Neuronal stem cell (in vitro differentiated cells): ENCODE data around the gene ACSS1.

ENCODE experiments used
- DNase-seq: peaks from one replicate; pipeline ENCODE4 v3.0.0-alpha.2; 2013; ENCODE audit warnings: low spot score
- H2AFZ ChIP-seq: one replicate; pipeline ENCODE4 v1.6.1; 2013; ENCODE audit warnings: mild to moderate bottlenecking, low read length, inconsistent platforms
- H2AK5ac ChIP-seq: 2 replicates; pipeline ENCODE4 v1.6.1; 2013; ENCODE audit warnings: low read depth, mild to moderate bottlenecking, inconsistent platforms, low read length, moderate library complexity, mixed read lengths
- H2BK120ac ChIP-seq: 2 replicates; pipeline ENCODE4 v1.6.1; 2013; ENCODE audit warnings: low read depth, mild to moderate bottlenecking, inconsistent platforms, low read length, moderate library complexity, mixed read lengths
- H2BK12ac ChIP-seq: one replicate; pipeline ENCODE4 v1.6.1; 2013; ENCODE audit warnings: low read length, inconsistent platforms
- H2BK15ac ChIP-seq: 2 replicates; pipeline ENCODE4 v1.6.1; 2013; ENCODE audit warnings: mild to moderate bottlenecking, low read length, inconsistent platforms, mixed read lengths
- H2BK5ac ChIP-seq: one replicate; pipeline ENCODE4 v1.6.1; 2013; ENCODE audit warnings: inconsistent platforms, mild to moderate bottlenecking, low read length, moderate library complexity
- H3K14ac ChIP-seq: one replicate; pipeline ENCODE4 v1.6.1; 2013; ENCODE audit warnings: low read length, inconsistent platforms
- H3K18ac ChIP-seq: 2 replicates; pipeline ENCODE4 v1.6.1; 2013; ENCODE audit warnings: low read length, inconsistent platforms
- H3K23ac ChIP-seq: 2 replicates; pipeline ENCODE4 v1.6.1; 2013; ENCODE audit warnings: low read depth, mild to moderate bottlenecking, mixed read lengths, low read length, inconsistent platforms; ENCODE audit not compliant: poor library complexity
- H3K27ac ChIP-seq: replicated peaks from 3 replicates; pipeline ENCODE4 v1.5.1; 2013; ENCODE audit warnings: low read length, inconsistent platforms
- H3K27me3 ChIP-seq, 3 experiments: 2 replicates each; pipeline ENCODE4 v1.6.1; 2013; ENCODE audit warnings: low read length in 3 of 3, mild to moderate bottlenecking in 2 of 3, inconsistent platforms in 1 of 3, low read depth in 1 of 3, mixed read lengths in 1 of 3, moderate library complexity in 1 of 3; ENCODE audit not compliant: control insufficient read depth in 3 of 3, insufficient read depth in 3 of 3
- H3K36me3 ChIP-seq, 2 donors: replicated peaks in 1 of 2; 2 replicates each; pipeline ENCODE4 v1.6.1; 2013; ENCODE audit warnings: low read length in 2 of 2; ENCODE audit not compliant: control insufficient read depth in 2 of 2, insufficient read depth in 2 of 2
- H3K4ac ChIP-seq: 2 replicates; pipeline ENCODE4 v1.6.1; 2013; ENCODE audit warnings: inconsistent platforms, mild to moderate bottlenecking, low read length, moderate library complexity
- H3K4me1 ChIP-seq, 2 donors: 1 replicate in 1 of 2; 2 replicates in 1 of 2; pipeline ENCODE4 v1.6.1; 2013; ENCODE audit warnings: low read length in 2 of 2, low read depth in 1 of 2; ENCODE audit not compliant: control insufficient read depth in 2 of 2, insufficient read depth in 1 of 2
- H3K4me2 ChIP-seq: one replicate; pipeline ENCODE4 v1.6.1; 2013; ENCODE audit warnings: mild to moderate bottlenecking, low read length, inconsistent platforms; ENCODE audit not compliant: insufficient read depth, poor library complexity, severe bottlenecking
- H3K4me3 ChIP-seq, 2 donors: 2 replicates each; pipeline ENCODE4 v1.5.1; 2013; ENCODE audit warnings: low read length in 2 of 2, mild to moderate bottlenecking in 2 of 2, inconsistent platforms in 1 of 2, moderate library complexity in 1 of 2
- H3K79me1 ChIP-seq: one replicate; pipeline ENCODE4 v1.6.1; 2013; ENCODE audit warnings: low read depth, mild to moderate bottlenecking, inconsistent platforms, low read length, moderate library complexity
- H3K9ac ChIP-seq: one replicate; pipeline ENCODE4 v1.6.1; 2013; ENCODE audit warnings: mild to moderate bottlenecking, low read depth, low read length, inconsistent platforms; ENCODE audit not compliant: poor library complexity
- H3K9me3 ChIP-seq, 2 donors: replicated peaks in 1 of 2; 2 replicates each; pipeline versions ENCODE3 to v1.6.1; 2013; ENCODE audit warnings: low read length in 2 of 2, mild to moderate bottlenecking in 2 of 2, inconsistent platforms in 1 of 2, low read depth in 1 of 2, mixed read lengths in 1 of 2, moderate library complexity in 1 of 2; ENCODE audit not compliant: control insufficient read depth in 2 of 2, insufficient read depth in 1 of 2
- H4K8ac ChIP-seq: one replicate; pipeline ENCODE4 v1.6.1; 2013; ENCODE audit warnings: low read depth, mild to moderate bottlenecking, inconsistent platforms, low read length, moderate library complexity
- H4K91ac ChIP-seq: one replicate; pipeline ENCODE4 v1.6.1; 2013; ENCODE audit warnings: low read length, low read depth, mild to moderate bottlenecking, inconsistent platforms; ENCODE audit not compliant: poor library complexity
- WGBS, 2 donors: extraction: QIAGEN DNeasy Blood & Tissue Kit; methylation state at CpG; one replicate each; pipeline ENCODE4 v1.1.7; 2013; ENCODE audit warnings: missing lambda C conversion rate in 2 of 2, mixed read lengths in 1 of 2; ENCODE audit not compliant: insufficient read length in 2 of 2, insufficient replicate concordance in 1 of 2; ENCODE audit errors: extremely low coverage in 2 of 2; 5-methylcytosine and 5-hydroxymethylcytosine counted together

The ACSS1 gene

DNA sequence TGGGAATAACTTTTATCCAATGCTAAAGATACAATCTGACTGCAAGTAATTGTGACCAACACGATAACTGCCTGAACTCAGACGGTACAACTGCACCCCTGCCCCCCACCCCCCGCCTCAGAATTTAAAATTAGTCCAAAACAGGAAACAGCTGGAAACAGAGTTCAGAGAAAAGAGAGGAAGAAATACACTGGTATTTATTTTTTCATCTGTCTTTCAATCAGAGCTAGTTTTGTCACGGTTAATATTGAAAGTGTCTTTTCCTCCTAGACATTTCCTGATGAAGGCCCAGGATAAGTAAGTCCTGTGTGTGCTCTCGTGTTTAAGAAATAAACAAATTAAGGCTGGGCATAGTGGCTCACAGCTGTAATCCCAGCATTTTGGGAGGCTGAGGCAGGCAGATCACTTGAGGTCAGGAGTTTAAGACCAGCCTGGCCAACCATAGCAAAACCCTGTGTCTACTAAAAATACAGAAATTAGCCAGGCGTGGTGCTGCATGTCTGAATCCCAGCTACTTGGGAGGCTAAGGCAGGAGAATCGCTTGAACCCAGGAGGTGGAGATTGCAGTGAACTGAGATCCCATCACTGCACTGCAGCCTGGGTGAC lies 21.5 kb downstream of the ACSS1 start:
- no peaks in the 10 kb centered on the region for H3K36me3 ChIP-seq
- no peak overlapping the region for H2BK12ac ChIP-seq
- no peak overlapping the region for H3K23ac ChIP-seq
- no peak overlapping the region for H2BK5ac ChIP-seq
- WGBS, 2 donors = no CpG with 5 or more reads among the region's 7 CpGs
- no peak overlapping the region for H2AK5ac ChIP-seq
- H3K18ac ChIP-seq = no peak overlapping the region
- no peak overlapping the region for H3K4me3 ChIP-seq
- H3K4me2 ChIP-seq = no peak overlapping the region
- no peak overlapping the region for H4K91ac ChIP-seq
- no peak overlapping the region for H3K9ac ChIP-seq
- no peaks in the 10 kb centered on the region for H3K79me1 ChIP-seq
- DNase-seq = no peak
- H2BK120ac ChIP-seq = no peak overlapping the region
- H3K27ac ChIP-seq = no peak overlapping the region
- no peak overlapping the region for H3K4ac ChIP-seq
- peaks cover 0 to 2% of the 10 kb centered on the region in 2 donors for H3K9me3 ChIP-seq
- no peak overlapping the region for H4K8ac ChIP-seq
- no peak overlapping the region for H2BK15ac ChIP-seq
- peaks cover 11 to 27% of the 10 kb centered on the region in 2 donors for H3K4me1 ChIP-seq
- H3K14ac ChIP-seq = no peak overlapping the region
- peak overlapping the region; percentile 54 for H2AFZ ChIP-seq
- H3K27me3 ChIP-seq = peaks cover 0 to 2% (median 0%) of the 10 kb centered on the region in 3 experiments

DNA sequence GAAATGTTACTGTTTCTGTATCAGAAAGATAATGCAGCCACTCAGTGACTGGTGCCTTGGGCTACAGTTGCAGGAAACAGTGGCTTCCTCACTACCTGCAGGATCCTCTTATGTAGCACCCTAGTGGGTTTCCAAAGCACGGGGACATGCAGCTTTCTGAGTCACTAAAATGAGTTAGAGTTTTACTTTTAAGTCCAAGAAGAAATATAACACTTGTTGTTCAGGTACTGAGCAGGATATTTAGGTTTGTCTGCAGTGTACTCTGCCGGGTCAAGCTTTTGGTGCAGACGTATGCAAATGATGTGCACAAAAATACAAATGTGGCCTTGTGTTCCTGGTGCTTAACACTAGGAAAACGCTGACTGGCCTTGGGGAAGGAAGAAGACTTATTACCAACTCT lies 22.0 kb downstream of the ACSS1 start:
- Histone ChIP-seq H2AK5ac (no peak overlapping the region), H3K23ac (no peak overlapping the region), H3K36me3 (no peaks in the 10 kb centered on the region), H2BK15ac (no peak overlapping the region), H3K27me3 (peaks cover 0 to 2% (median 0%) of the 10 kb centered on the region in 3 experiments), H3K4me3 (no peak overlapping the region), H3K4me2 (no peak overlapping the region), H2BK5ac (no peak overlapping the region), H3K4ac (no peak overlapping the region), H3K79me1 (no peaks in the 10 kb centered on the region), H2AFZ (peak overlapping the region; percentile 54), H4K91ac (no peak overlapping the region), H3K4me1 (peaks cover 11 to 27% of the 10 kb centered on the region in 2 donors), H4K8ac (no peak overlapping the region), H3K27ac (no peak overlapping the region), H2BK120ac (no peak overlapping the region), H2BK12ac (no peak overlapping the region), H3K9ac (no peak overlapping the region), H3K9me3 (peaks cover 0 to 2% of the 10 kb centered on the region in 2 donors), H3K18ac (no peak overlapping the region), H3K14ac (no peak overlapping the region)
- no peak for DNase-seq
- no CpG with 5 or more reads among the region's 4 CpGs for WGBS, 2 donors

DNA sequence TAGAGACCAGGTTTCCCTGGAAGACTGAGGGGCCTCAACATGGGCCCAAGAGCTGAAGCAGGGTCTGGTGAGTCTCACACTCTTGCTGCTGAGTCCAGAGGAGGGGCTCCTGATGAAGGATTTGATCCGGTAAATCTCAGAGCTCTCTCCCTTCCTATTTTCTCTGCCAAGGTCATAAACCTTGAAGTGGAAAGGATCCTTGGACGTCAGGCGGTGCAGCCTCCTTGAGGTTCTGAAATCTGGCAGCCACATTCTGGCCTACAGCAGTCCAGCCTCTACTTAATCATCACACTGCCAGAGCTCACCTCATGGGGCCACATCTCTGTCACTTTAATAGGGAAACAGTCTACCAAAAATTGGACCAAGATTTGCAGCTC lies 24.0 kb downstream of the ACSS1 start:
- Histone ChIP-seq H3K4me3 (no peak overlapping the region), H2BK120ac (no peak overlapping the region), H4K91ac (no peak overlapping the region), H2BK15ac (no peak overlapping the region), H3K14ac (no peak overlapping the region), H2AFZ (no peak overlapping the region), H3K36me3 (no peaks in the 10 kb centered on the region), H3K9me3 (peaks cover 0 to 2% of the 10 kb centered on the region in 2 donors), H3K9ac (no peak overlapping the region), H3K79me1 (no peaks in the 10 kb centered on the region), H3K4me1 (peaks cover 11 to 24% of the 10 kb centered on the region in 2 donors), H2BK12ac (no peak overlapping the region), H4K8ac (no peak overlapping the region), H3K27me3 (peaks cover 0 to 2% (median 0%) of the 10 kb centered on the region in 3 experiments), H3K18ac (no peak overlapping the region), H3K4ac (no peak overlapping the region), H3K27ac (no peak overlapping the region), H2BK5ac (peak overlapping the region; percentile 59), H3K23ac (no peak overlapping the region), H2AK5ac (peak overlapping the region; percentile 60), H3K4me2 (no peak overlapping the region)
- no peak for DNase-seq
- WGBS, 2 donors = no CpG with 5 or more reads among the region's 3 CpGs

DNA sequence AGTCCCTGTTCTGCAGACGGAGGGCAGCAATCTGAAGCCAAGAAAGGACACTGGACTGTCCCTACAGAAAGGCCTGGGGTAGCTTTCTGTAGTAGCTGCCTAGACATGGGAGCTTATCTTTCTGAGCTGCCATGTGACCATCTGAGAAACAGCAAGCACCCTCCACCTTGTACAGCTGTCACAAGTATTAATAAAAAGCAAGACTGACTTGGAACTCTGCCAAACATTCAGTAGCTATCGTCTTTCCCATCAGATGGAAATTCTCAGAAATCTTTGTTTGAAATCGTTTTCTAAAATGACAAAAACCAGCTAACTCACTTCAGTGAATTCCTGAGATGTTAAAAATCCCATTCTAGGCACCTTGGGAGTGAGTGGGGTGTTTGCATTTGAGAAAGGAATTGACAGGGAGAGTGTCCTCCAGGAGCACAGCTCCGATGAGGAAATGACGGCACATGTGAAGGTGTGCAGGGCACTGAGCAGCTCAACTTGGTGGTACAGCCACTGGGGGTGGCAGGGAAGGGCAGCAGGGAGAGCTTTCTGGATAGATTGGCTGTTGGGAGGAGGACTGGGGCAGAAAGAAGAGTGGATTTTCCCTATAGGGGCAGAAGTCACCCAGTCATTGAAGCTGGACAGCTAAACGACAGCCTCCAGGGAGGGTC lies 24.5 kb downstream of the ACSS1 start:
- Histone ChIP-seq H2BK5ac (peak overlapping the region; percentile 59), H2BK120ac (no peak overlapping the region), H3K18ac (peak overlapping the region; percentile 52), H3K14ac (peak overlapping the region; percentile 84), H3K23ac (no peak overlapping the region), H3K27me3 (peaks cover 0 to 2% (median 0%) of the 10 kb centered on the region in 3 experiments), H3K79me1 (no peaks in the 10 kb centered on the region), H3K36me3 (no peaks in the 10 kb centered on the region), H2BK15ac (no peak overlapping the region), H4K91ac (no peak overlapping the region), H3K4me3 (no peak overlapping the region), H3K9ac (no peak overlapping the region), H3K4ac (no peak overlapping the region), H3K9me3 (peaks cover 0 to 2% of the 10 kb centered on the region in 2 donors), H2AFZ (peak overlapping the region; percentile 87), H3K27ac (peak overlapping the region; percentile 55), H2AK5ac (peak overlapping the region; percentile 60), H3K4me2 (no peak overlapping the region), H2BK12ac (peak overlapping the region; percentile 60), H4K8ac (no peak overlapping the region), H3K4me1 (peaks cover 11 to 24% of the 10 kb centered on the region in 2 donors)
- DNase-seq = no peak
- no CpG with 5 or more reads among the region's 6 CpGs for WGBS, 2 donors
